NCI-H128 (cell line): ENCODE measurements around the gene PDK2.

Experiments
- DNase-seq: peaks from one replicate; lab custom pipeline; 2025; ENCODE audit not compliant: unreplicated experiment; lab: John Stamatoyannopoulos, UW

PDK2 gene

DNA sequence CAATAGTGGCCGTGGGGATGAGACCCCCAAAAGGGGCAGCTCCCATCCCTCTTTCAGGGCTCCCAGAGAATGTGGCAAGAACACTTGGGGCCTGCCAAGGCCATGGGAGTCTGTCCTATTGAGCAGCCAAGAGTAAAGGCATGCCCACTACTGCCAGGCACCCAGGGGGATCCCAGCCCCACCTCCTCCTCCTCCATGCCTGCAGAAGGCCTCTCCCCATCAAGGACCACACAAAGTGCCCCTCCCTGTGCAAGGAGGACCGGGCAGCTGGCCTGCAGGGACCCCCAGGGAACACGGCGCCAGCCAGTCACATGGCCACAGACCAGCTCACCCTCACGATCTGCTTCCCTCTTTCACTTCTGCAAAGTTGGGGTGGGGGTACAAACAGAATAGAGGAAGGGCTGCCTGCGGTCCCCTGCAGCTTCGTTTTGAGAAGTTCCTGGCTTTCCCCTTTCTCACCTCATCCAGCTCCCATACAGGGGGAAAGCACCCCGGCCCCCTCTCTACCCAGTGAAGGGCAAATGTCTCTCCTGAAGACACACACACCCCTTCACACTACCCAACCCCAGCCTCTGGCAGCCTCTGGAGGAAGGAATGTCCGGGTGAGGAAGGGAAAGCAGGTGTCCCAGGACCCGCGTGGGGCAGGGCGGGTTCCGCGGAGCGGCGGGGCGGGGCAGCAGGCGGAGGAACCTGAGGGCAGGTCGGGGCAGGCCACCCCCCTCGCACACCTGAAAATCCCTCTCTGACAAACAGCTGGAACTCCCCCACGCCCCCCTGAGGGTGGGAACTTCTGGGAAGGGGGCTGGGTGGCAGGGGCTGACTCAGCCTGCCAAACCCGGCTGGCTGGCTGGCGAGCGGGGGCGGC lies 53.3 kb downstream of the PDK2 start:
- DNase-seq = no peak

DNA sequence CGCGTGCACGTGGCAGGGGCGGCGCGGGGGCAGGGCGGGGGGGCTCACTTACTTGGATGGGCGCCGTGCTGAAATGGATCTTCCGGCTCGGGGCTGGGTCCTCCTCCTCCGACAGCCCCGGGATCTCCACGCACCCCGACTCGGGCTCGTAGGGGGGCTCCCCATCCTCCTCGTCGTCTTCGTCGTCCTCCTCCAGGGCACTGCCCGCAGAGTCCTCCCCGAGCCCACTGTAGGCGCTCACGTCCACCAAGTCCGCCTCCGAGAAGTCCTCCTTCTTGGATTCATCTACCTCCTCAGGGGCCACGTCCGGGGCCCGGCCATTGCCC lies 53.9 kb downstream of the PDK2 start:
- DNase-seq = no peak

DNA sequence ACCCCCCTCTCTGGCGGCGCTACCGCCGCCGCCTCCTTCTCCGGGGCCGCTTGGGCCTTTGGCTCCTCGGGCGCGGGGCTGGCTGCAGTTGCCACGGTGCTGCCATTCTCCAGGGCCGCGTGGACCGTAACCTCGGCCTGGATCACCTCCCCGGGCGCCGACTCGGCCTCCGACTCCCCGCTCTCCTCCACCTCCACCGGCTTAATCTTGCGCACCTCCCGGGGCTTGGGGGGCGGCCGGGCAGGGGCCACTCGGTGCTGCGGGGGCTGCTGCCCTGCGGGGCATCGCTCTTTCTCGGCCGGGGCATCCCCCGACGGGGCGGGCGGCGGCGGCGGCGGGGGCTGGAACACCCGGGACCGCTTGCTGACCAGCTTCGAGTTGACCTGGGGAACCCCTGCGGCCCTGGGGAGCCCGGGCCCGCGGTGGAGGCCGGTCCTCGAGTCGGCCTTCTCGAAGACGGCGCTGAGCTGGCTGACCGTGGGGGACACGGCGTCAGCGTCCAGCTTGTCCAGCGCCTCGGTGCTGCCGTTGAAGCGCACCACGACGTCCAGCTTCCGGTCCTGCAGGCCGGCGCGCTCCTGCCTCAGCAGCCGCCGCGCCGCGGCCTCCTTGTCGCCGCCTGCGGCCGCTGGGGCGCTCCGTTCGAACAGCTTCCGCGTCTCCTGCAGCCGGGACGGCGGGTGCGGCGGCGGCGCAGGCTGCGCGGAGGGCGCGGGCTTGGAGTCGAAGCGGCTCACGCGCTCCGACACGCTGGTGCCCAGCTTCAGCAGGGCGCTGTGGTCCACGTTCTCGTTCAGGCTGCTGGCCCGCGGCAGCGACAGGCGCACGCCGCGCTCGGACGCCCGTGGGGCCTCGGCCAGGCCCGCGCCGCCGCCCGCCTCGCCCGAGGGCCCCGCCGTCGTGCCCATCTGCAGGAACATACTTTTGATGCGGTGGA lies 54.5 kb downstream of the PDK2 start:
- DNase-seq = no peak

DNA sequence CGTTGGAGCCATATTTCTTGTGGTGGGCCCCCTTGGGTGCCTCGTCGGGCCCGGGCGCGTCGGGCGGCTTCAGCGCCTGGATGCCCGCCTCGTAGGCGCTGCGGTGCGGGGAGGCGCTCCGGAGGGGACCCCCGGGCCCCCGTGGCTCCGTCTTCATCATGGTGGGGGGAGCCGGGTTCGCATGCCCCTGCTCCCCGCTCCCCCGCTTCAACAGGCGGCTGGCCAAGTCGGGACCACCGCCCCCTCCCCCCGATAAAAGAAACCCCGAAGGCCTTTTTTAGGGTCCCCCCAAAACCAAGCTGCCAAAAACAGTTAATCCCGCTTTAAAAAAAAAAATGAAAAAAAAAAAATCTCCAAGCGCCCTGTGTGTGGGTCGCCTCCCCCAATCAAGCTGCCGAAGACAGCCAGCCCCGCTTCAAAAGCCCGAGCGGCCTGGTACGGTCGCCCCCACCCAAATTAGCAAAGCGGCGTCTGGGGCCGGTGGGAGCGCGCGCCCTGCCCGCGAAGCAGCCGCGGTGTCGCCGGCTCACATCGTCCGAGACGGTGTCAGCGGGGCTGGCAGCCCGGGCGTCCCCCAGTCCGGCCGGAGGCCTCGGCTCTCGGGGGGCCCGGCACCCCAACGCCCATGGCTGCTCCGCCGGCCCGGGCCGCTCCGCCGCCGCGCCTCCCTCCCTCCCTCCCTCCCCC lies 55.3 kb downstream of the PDK2 start, which contains the start of gene PPP1R9B:
TSS of gene PPP1R9B (minus strand) at position 324 of the 687 bp plus-strand sequence. CDS start at position 160, 164 bp downstream.
- no peak for DNase-seq

DNA sequence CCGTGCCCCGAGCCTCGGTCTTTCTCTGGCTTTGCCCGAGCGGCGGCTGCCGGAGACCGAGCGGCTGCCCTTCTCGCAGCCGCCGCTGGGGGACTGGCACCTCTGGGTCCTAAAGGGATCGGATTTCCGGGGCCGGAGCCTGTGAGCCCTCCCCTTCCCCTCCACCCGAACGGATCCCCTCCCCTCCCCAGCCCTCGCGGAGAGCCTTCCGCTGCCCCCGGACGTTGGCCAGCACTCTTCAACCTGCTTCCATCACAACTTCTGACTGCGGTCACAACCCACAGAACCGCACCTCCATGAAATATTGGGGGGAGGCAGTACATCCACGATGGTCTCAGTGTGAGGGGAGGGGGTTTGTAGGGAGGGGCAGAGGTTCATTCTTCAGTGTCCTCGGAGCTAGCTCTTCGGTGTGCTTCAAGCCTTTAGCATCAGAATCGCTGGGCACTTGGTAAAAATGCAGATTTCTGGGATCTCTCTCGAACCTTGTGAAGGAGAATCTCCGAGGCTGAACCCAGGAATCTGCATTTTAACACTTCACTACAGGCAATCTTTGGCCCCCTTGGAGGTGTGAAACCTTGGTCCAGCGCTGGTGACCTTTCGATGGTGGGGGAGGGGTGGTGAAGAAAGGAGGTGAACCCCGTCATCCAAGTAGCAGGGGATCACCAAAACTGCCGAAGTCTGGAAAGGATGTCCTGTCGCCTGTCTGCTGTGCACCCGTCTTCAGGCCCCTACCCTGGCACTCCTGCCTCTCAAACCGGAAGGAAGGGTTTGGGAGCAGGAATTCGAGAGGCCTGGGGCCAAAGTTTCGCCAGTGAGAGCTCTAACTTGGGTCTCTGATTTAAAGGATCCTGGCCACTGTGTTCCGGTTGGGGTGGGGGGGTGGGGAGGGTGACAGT lies 56.1 kb downstream of the PDK2 start:
- peak; percentile 55 for DNase-seq

DNA sequence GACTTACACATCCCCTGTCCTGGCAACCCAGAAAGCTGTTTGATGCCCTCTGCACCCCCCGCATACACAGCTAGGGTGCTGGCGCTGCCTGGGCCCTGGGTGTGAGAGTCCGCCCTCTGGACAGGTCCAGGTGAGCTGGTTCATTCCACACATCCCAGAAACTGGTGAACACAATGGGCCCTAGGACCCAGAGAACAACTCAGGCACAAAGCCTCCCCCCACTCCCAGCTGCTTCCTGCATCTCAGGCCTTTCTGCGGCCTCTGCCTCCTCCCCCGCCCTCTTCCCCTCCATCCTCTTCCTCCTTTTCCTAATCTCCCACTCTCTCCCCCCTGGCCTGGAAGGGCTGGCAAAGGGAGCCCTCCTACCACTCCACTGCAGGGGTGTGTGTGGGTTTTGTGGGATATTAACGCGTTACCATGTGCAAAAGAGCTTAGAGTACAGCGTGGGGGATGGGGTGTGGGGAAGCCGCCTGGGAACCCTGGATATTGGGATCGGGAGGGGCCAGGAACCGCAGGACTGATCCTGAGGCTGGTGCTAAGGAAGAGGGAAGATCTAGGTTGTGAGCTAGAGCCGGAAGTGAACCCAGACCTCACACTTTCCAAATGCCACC lies 56.9 kb downstream of the PDK2 start:
- DNase-seq = no peak

DNA sequence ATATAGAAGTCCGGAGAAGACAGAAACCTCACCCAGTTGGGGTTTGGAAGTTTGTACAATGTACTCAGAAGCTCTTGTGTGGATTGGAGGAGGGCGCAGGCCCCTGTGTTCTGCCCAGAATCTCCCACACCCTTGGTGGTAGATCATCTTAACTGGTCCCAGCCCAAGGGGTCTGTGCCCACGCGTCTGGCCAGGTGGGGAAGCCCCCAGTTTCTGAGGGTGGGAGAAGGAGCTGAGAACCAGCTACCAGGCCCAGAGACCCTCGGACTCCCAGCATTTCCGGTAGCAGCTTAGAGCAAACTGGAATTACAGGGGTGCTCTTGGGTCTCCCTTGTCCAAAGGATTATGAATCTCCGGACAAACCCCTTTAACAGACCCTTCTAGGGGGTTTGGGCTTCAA lies 57.6 kb downstream of the PDK2 start:
- DNase-seq = no peak

DNA sequence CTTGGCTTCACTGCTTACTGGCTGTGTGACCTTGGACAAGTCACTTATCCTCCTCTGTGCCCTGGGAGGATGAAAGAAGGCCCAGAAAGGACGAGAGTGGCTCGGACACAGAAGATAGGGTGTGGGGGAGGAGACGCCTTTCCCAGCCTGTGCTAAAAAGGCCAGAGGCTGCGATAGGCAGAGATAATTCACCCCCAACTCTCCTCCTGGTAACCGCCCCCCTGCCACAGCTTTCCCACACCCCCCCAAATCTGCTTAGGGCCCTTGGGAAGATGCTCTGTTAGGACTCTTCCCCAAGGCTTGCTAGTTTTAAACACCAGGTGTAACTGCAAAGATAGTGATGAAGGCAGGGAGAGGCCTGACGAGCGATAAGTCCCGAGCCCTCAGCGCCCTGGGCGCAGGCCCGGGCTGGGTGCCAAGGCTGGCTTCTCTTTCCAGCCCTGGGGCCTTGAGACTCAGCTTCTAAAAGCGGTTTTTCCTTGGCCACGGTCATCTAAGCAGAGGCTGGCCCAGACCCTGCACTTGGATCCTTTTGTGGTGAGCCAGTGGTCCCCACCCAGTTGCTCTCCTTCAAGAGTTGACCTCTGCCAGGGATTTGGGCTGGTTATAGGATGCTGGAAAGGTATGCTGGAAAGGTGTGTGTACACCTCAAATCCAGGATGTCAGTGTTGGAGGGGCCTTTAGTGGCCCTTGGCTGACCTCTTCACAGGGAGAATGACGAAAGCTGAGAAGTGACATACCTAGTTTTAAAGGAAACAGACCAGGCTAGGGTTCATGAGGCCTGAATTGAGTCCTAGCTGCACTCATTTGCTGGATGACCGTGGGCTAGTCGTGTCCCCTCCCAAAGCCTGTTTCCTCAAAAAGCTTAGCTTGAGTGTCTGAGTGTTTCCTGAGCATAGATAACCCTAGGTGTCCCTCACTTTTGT lies 58.8 kb downstream of the PDK2 start:
- no peak for DNase-seq

DNA sequence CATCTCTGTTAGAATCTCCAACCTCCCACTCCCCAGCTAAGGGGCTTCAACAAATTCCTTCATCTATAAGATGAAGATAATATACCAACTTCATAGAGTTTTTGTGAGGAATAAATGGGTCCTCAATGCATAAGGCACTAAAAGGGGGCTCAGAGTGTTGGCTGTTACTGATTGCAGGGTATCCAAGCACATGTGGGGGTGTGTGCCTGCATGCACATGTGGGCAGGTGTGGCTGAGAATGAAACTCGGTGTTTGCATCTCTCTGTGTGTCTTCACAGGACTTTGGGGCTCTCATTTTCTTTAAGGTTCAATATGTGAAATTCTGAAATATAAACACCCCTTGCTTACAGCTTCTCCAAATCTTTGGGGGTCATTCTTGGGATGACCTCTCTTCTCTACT lies 59.5 kb downstream of the PDK2 start:
- no peak for DNase-seq

DNA sequence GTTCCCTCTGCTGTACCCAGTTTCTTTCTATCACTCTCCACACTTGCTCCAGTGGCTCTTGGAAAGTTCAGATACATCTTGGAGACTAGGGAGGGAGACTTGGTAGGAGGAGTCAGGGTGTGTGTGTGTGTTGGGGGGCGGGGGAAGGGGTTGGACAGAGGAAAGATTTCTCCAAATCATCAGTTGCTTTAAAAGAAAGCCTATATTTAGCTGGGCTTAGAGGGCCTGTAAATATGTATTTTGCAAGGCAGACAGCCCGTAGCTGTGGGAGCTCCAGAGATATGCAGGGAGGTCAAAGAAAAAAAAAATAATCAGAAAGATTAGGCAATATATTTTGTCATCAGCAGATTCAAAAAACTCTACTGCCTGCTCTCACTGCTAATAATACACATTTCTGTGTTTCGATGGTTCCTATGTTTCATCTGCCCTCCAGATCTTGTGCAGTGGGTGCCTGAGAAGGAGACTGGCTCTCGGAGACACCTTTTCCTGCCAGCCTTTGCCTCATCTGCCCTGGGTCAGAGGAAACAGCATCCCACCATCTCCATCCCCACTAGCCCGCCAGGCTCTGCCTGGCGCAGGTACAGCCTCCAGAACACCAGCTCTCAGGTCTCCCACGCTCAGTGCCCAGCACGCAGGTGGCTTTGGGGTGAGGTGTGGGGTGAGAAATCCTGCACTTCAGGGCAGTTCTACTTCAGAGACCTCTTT lies 60.1 kb downstream of the PDK2 start:
- no peak for DNase-seq

DNA sequence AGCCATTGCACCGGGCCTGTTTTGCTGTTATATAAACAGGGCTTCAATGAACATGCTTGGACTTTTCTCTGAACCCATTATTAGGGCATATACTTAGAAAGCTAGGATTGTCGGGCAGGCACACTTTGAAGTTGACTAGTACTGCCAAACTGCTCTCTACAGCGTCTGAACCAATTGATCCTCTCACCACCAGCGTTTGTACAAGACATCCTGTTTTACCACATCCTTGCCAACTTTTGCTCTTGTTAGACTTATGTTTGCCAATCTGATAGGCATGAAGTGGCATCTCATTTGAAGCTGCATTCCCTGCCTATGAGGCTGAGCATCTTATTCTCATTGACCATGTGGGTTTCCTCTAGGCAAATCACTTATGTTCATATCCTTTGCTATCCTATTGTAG lies 62.7 kb downstream of the PDK2 start:
- DNase-seq = no peak

DNA sequence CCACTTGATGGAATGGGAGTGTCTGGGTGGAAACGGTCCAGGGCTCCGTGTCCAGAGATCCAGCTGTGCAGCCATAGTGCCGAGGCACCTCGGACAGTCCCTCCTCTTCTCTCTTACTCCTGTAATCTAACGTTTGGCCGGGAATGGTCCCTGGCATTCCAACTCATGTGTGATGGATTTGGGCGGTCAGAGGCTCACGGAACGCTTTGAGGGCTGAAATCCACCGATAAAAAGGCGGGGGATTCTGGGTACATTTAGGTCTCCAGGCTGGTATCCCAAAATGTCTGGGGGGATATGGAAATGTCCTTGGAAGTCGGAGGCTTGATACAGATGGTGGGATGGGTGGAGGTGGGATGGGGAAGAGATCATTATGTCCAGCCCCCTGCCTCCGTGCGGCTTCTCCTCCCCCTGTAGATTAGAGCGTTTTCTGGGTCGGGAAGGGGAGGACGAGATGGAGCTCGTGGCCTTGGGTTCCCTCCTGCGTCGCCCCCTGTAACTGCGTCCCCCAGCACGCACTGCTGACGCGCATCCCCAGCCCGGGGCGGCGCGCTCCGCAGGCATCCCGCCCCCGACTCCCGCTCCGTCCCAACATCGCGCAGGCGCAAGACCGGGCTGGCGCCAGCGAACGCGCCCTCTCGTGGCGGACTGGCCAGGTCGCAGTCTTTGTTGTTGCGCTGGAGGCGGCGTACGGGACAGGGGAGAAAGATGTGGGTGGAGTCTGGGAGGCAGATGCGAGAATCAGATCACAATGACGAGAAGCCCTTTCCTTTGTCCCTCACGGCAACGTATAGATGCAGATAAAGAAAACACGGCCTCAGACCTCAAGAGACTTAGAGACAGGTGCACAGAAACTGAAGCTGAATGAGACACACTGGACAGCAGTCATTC lies 66.1 kb downstream of the PDK2 start:
- peak; percentile 72 for DNase-seq
